B cell (primary cell): ENCODE data around the gene MATN3. TPM values are rescaled to one million over a fixed set of nuclear protein-coding genes. Genes with fewer than 3 reads are reported as not detected.

Experiments
- ATAC-seq: fragments of 200-7000 bp; cut with Tn5 transposase; one replicate; pipeline ENCODE4 v1.10.0; 2021; ENCODE audit warnings: low read depth, mild to moderate bottlenecking, moderate number of reproducible peaks, moderate library complexity
- CTCF ChIA-PET: fragments of 350-600 bp; sonication (Branson Sonifier 250); formaldehyde crosslinking; loops from one replicate; lab custom pipeline; 2021; ENCODE audit warnings: antibody characterized with exemption, inconsistent platforms; lab: Charles Lee
- POLR2A ChIA-PET: fragments of 350-600 bp; sonication (Branson Sonifier 250); formaldehyde crosslinking; loops from one replicate; lab custom pipeline; 2021; ENCODE audit warnings: antibody characterized with exemption; lab: Charles Lee
- DNase-seq: peaks from one replicate; pipeline ENCODE4 v3.0.0; 2013
- H2AFZ ChIP-seq: 2 replicates; pipeline ENCODE4 v1.6.1; 2012; ENCODE audit warnings: mild to moderate bottlenecking, low read depth, low read length; ENCODE audit not compliant: insufficient read depth, poor library complexity, severe bottlenecking
- H3K27ac ChIP-seq, 2 donors: 1 replicate in 1 of 2; 2 replicates in 1 of 2; pipeline ENCODE4 v1.5.1; 2012 to 2013; ENCODE audit warnings: low read length in 2 of 2, mild to moderate bottlenecking in 2 of 2, moderate library complexity in 1 of 2
- H3K27me3 ChIP-seq, 4 experiments: fragments of 200-600 bp in 1 of 4; sonication (generic) in 1 of 4; replicated peaks in 1 of 4; 1 replicate in 2 of 4; 2 replicates in 2 of 4; pipeline versions ENCODE4 v1.6.1 to v1.7.0; 2013 to 2016; ENCODE audit warnings: low read length in 3 of 4, mild to moderate bottlenecking in 2 of 4, mixed read lengths in 1 of 4, moderate library complexity in 1 of 4; ENCODE audit not compliant: insufficient read depth in 4 of 4, control insufficient read depth in 3 of 4; ENCODE audit errors: control extremely low read depth in 1 of 4
- H3K36me3 ChIP-seq, 2 experiments: replicated peaks in 1 of 2; 1 replicate in 1 of 2; 2 replicates in 1 of 2; pipeline versions ENCODE4 v1.6.1 to v1.7.1; 2013; ENCODE audit warnings: low read length in 1 of 2; ENCODE audit not compliant: insufficient read depth in 2 of 2, control insufficient read depth in 1 of 2; ENCODE audit errors: control extremely low read depth in 1 of 2, extremely low read depth in 1 of 2
- H3K4me1 ChIP-seq, 2 donors: fragments of 200-600 bp in 1 of 2; sonication (generic) in 1 of 2; 1 replicate in 1 of 2; 2 replicates in 1 of 2; pipeline versions ENCODE4 v1.5.1 to v1.6.1; 2013 to 2017; ENCODE audit warnings: low read length in 2 of 2; ENCODE audit not compliant: control insufficient read depth in 2 of 2, insufficient read depth in 2 of 2
- H3K4me2 ChIP-seq: replicated peaks from 2 replicates; pipeline ENCODE3; 2012; ENCODE audit warnings: mild to moderate bottlenecking, low read depth, low read length; ENCODE audit not compliant: poor library complexity, severe bottlenecking
- H3K4me3 ChIP-seq, 5 experiments: fragments of 200-600 bp in 1 of 5; sonication (generic) in 1 of 5; 1 replicate in 3 of 5; 2 replicates in 2 of 5; pipeline versions ENCODE4 v1.5.1 to v1.7.0; 2011 to 2016; ENCODE audit warnings: low read length in 4 of 5, mild to moderate bottlenecking in 4 of 5, low read depth in 2 of 5, control low read depth in 1 of 5, moderate library complexity in 1 of 5; ENCODE audit not compliant: insufficient read depth in 1 of 5; ENCODE audit errors: control extremely low read depth in 1 of 5, extremely low read depth in 1 of 5
- H3K79me2 ChIP-seq: fragments of 200-600 bp; sonication (generic); one replicate; pipeline ENCODE4 v1.6.0; 2016; ENCODE audit warnings: low read length; ENCODE audit not compliant: control insufficient read depth, insufficient read depth
- H3K9ac ChIP-seq: fragments of 200-600 bp; sonication (generic); 2 replicates; pipeline ENCODE4 v1.6.1; 2017; ENCODE audit warnings: mild to moderate bottlenecking, low read length, moderate library complexity
- H3K9me3 ChIP-seq, 3 donors: one replicate each; pipeline versions ENCODE4 v1.6.1 to v1.7.1; 2013; ENCODE audit warnings: low read length in 2 of 3; ENCODE audit not compliant: control insufficient read depth in 2 of 3, insufficient read depth in 1 of 3; ENCODE audit errors: control extremely low read depth in 1 of 3
- H4K20me1 ChIP-seq: 2 replicates; pipeline ENCODE4 v1.6.0; 2012; ENCODE audit warnings: mild to moderate bottlenecking, low read length; ENCODE audit not compliant: insufficient read depth, control insufficient read depth, poor library complexity, severe bottlenecking
- H3K27ac Mint-ChIP-seq: one replicate; pipeline ENCODE4 v1.8.0; 2021; ENCODE audit warnings: mixed read lengths
- H3K27me3 Mint-ChIP-seq: one replicate; pipeline ENCODE4 v1.8.0; 2021; ENCODE audit warnings: mixed read lengths
- H3K4me1 Mint-ChIP-seq: one replicate; pipeline ENCODE4 v1.8.0; 2021; ENCODE audit warnings: mixed read lengths
- H3K4me3 Mint-ChIP-seq: one replicate; pipeline ENCODE4 v1.8.0; 2021; ENCODE audit warnings: mixed read lengths
- H3K9me3 Mint-ChIP-seq: one replicate; pipeline ENCODE4 v1.8.0; 2022; ENCODE audit warnings: mixed read lengths; ENCODE audit not compliant: insufficient read depth
- EZH2 ChIP-seq: IDR thresholded peaks from 2 replicates; pipeline ENCODE4 v1.6.1; 2012; ENCODE audit warnings: borderline replicate concordance, low read depth, mild to moderate bottlenecking, moderate library complexity, low read length; ENCODE audit not compliant: insufficient read depth, poor library complexity, severe bottlenecking
- WGBS: methylation state at CpG from one replicate; pipeline ENCODE4 v1.1.5; 2013; ENCODE audit warnings: missing lambda C conversion rate; ENCODE audit not compliant: insufficient coverage; 5-methylcytosine and 5-hydroxymethylcytosine counted together
- intact Hi-C: fragments of 100-400 bp; cut with micrococcal nuclease; formaldehyde crosslinking; loops from one replicate; pipeline ENCODE4 v1.10.0; 2022
- polyA plus RNA-seq: library from polyadenylated mRNA; depleted of rRNA; stranded (reverse); fragments of >200 nt; gene quantifications from 2 replicates; pipeline ENCODE4 v1.2.3, GENCODE V29; 2012
- total RNA-seq, 2 donors: library from RNA; stranded (reverse); fragments of 120-200 nt in 1 of 2; gene quantifications; 1 replicate in 1 of 2; 2 replicates in 1 of 2; pipeline versions ENCODE4 v1.2.3 to v1.2.4, GENCODE V29; 2013 to 2022
- TF ChIP-seq, protein P1 (sequence below): fragments of 200-600 bp; IDR thresholded peaks from one replicate; pipeline ENCODE4 v1.8.0; 2022; ENCODE audit warnings: antibody characterized with exemption, mild to moderate bottlenecking

MATN3 gene
- total and polyA plus RNA-seq, 2 donors (not counting 1 experiment from before 2014, with no cell fraction given): not detected

DNA sequence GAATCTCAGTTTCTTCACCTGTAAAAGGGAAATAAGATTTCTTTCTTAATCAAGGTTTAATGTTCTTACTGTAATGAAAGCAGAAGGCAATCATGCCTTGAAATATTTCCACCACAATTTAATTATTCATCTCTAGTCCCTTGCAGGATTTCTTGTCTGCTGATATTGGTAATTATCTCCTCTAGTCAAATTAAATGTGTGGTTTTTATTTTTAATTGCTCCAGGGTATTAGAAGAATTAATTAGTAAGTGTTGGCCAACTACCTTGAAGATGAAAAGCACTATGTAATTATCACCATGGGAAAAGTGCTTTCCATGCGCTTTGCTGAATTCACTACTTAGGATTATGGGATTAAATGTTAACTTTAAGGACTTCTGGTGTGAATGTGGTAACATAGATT is 47.6 kb upstream of the MATN3 start:
- peaks cover 36% of the 10 kb centered on the region for H3K27me3 Mint-ChIP-seq
- intact Hi-C loops: no loop called here
- H3K4me1 Mint-ChIP-seq: no peaks in the 10 kb centered on the region
- H3K9me3 Mint-ChIP-seq: no peaks in the 10 kb centered on the region
- no peaks in the 10 kb centered on the region for H3K4me1 ChIP-seq
- POLR2A ChIA-PET: no interaction called here
- no peak overlapping the region for H3K4me3 ChIP-seq
- no peak overlapping the region for H2AFZ ChIP-seq
- H3K79me2 ChIP-seq: no peaks in the 10 kb centered on the region
- no peak overlapping the region for H3K27ac Mint-ChIP-seq
- no CpG with 5 or more reads among the region's 1 CpG for WGBS
- no peak overlapping the region for H3K4me3 Mint-ChIP-seq
- no peaks in the 10 kb centered on the region for H3K36me3 ChIP-seq
- H3K27ac ChIP-seq: no peak overlapping the region
- ATAC-seq (no peak), DNase-seq (no peak)
- TF ChIP-seq, protein P1, sequence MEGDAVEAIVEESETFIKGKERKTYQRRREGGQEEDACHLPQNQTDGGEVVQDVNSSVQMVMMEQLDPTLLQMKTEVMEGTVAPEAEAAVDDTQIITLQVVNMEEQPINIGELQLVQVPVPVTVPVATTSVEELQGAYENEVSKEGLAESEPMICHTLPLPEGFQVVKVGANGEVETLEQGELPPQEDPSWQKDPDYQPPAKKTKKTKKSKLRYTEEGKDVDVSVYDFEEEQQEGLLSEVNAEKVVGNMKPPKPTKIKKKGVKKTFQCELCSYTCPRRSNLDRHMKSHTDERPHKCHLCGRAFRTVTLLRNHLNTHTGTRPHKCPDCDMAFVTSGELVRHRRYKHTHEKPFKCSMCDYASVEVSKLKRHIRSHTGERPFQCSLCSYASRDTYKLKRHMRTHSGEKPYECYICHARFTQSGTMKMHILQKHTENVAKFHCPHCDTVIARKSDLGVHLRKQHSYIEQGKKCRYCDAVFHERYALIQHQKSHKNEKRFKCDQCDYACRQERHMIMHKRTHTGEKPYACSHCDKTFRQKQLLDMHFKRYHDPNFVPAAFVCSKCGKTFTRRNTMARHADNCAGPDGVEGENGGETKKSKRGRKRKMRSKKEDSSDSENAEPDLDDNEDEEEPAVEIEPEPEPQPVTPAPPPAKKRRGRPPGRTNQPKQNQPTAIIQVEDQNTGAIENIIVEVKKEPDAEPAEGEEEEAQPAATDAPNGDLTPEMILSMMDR: no peak
- no peak for TF ChIP-seq EZH2
- H4K20me1 ChIP-seq: no peaks in the 10 kb centered on the region
- H3K9ac ChIP-seq: no peak overlapping the region
- CTCF ChIA-PET: interaction anchor here (2.7 kb wide), 1 partner anchor 45 kb away, joined by 10 read pairs; no protein-coding TSS in a partner anchor
- H3K9me3 ChIP-seq: peaks cover 0 to 4% (median 0%) of the 10 kb centered on the region in 3 donors
- H3K27me3 ChIP-seq: peaks cover 0 to 5% (median 1%) of the 10 kb centered on the region in 4 experiments
- no peak overlapping the region for H3K4me2 ChIP-seq

DNA sequence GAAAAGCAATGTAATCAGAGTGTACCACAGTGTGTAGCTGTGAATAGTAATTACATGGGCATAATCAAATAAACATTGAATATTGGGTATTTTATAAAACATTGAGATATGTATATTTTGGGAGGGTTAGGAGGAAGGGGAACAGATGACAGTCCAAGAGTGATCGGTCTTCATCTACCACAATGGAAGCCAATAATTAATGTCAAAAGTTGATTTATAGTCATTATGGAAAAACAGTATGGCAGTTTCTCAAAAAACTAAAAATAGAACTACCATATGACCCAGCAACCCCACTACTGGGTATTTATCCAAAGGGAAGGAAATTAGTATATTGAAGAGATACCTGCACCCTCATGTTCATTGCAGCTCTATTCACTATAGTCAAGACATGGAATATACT is 44.8 kb upstream of the MATN3 start:
- H3K4me1 ChIP-seq: peaks cover 7 to 8% of the 10 kb centered on the region in 2 donors
- no peaks in the 10 kb centered on the region for H3K79me2 ChIP-seq
- no peak overlapping the region for H3K27ac ChIP-seq
- WGBS: no CpG with 5 or more reads among the region's 1 CpG
- Mint-ChIP-seq H3K4me1 (no peaks in the 10 kb centered on the region), H3K27me3 (peaks cover 40% of the 10 kb centered on the region), H3K4me3 (no peak overlapping the region), H3K27ac (no peak overlapping the region), H3K9me3 (no peaks in the 10 kb centered on the region)
- no peaks in the 10 kb centered on the region for H4K20me1 ChIP-seq
- TF ChIP-seq, protein P1: no peak
- TF ChIP-seq EZH2: no peak
- H3K27me3 ChIP-seq: peaks cover 0 to 15% (median 7%) of the 10 kb centered on the region in 4 experiments
- H3K9ac ChIP-seq: no peak overlapping the region
- H3K4me2 ChIP-seq: no peak overlapping the region
- H3K36me3 ChIP-seq: no peaks in the 10 kb centered on the region
- CTCF ChIA-PET: interaction anchor here (1.2 kb wide), 1 partner anchor 42 kb away, joined by 3 read pairs; no protein-coding TSS in a partner anchor
- no peaks in the 10 kb centered on the region for H3K9me3 ChIP-seq
- POLR2A ChIA-PET: no interaction called here
- intact Hi-C loops: no loop called here
- H3K4me3 ChIP-seq: no peak overlapping the region
- ATAC-seq: no peak
- DNase-seq: no peak
- no peak overlapping the region for H2AFZ ChIP-seq
